ENCODE measurements around the gene TIMP3.

The TIMP3 gene

DNA sequence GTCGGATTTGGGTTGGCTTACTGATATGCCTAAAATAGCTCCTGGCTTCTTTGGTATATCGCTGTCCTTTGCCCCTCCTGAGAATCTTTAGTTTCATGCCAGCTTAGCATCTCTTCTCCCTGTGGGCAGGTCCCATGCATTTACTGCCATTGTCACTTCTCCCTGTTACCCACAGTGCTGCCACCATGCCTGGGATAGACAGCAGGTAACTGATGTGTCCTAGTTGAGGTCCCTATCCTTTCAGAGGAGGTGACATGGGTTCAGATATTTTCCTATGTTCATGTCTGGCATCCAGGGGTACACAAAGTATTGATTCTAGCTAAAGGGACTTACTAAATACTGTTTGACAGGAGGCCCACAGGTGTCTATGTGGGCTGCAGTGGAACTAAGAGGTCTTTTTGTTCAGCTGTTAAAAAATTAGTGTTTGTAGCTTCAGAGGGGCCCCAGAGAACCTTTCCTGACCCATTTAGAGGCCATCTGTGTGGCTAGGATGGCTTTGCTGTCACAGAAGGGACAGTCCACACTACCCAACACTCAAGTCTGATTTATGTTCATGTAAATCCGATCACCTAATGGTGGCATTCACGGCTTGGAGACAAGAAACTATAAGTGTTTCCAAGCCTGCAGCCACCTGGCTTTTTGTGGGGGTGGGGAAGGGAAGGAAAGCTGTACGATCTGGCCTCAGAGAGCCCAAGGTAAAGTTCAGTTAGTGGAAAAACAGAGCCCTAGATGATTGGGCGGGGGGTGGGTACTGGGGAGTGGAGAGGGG, 8.5 kb downstream of the TIMP3 start:
- no peak for TF ChIP-seq GATA2 (IDR thresholded peaks at IDR 0.05; ENCODE audit: low read depth, low read length)
- no peak for TF ChIP-seq GATA3 (IDR thresholded peaks at IDR 0.05; ENCODE audit: low read depth, low read length)

DNA sequence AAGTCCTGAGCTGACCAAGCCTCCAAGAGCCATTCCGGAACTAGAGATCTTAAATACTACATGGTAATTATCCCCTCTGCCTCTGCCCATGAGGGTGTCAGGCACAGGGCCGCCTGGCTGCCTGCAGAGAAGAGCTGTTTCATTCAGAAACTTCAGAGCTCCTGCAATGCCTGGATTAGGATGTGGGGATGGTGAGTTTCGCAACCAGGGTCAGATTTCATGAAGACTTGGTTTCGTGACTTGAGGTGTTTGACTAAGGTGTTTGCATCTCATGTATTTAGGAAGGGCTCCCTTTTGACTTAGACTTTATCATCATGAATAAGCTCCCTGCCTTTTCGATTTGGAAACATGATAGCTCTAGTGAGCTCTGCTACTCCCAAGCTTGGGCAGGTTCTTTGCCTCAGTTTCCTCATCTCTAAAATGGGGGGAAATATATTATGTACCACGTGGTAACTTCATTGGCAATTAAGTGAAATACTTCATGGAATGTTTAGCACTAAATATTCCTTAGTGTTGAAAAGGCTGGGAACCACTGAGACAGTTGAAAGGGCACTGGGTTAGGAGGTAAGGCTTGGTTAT, 9.1 kb downstream of the TIMP3 start:
- TF ChIP-seq GATA2 (IDR thresholded peaks at IDR 0.05; ENCODE audit: low read depth, low read length): no peak
- TF ChIP-seq GATA3 (IDR thresholded peaks at IDR 0.05; ENCODE audit: low read depth, low read length): no peak

- TF ChIP-seq GATA2 (IDR thresholded peaks at IDR 0.05; ENCODE audit: low read depth, low read length): no peak
- no peak for TF ChIP-seq GATA3 (IDR thresholded peaks at IDR 0.05; ENCODE audit: low read depth, low read length)
Measured at GRCh38 chr22:32811788-32812545, 10.5 kb downstream of the TIMP3 start.

DNA sequence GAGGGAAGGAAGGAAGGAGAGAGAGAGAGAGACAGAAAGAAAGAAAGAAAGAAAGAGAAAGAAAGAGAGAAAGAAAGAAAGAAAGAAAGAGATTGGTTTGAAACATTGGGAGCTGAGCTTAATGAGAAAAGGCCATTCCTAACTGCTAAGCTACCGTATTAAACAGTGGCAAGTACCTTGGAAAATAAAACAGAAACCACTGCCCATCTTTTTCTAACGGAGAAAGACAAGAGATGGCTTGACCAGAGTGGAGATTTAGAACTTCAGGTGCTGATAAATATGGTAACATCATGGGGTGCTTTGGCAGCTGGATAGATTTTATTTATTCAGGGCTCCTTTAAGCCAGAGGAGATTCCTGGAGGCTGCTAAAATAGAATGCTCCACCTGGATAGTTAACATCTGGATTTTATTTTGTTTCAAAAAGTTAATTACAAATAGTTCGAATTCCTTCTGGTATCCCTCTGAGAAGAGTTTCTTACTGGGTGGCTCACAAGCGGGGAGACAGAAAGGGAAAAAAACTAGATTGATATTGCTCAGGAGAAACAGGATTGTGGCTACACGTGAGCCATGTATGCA, 12.9 kb downstream of the TIMP3 start:
- TF ChIP-seq GATA2 (IDR thresholded peaks at IDR 0.05; ENCODE audit: low read depth, low read length): no peak
- no peak for TF ChIP-seq GATA3 (IDR thresholded peaks at IDR 0.05; ENCODE audit: low read depth, low read length)

DNA sequence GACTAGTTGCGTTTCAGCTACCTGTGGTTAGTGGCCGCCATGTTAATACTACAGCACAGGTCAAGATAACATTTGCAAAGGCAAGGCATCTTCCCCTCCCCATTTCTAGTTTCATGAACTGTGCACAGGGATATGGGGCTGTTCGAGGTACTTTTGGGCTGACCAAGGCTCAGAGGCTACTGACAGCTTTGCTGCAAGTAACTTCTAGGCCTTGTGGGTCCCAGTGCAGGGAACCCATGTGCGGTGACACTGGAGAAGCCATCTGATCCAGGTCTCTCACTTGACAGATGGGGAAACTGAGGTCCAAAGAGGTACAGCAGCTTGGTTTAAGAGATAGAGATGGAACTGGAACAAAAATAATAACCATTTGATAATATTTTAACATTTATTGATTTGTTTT, 13.6 kb downstream of the TIMP3 start:
- TF ChIP-seq GATA3 (IDR thresholded peaks at IDR 0.05; ENCODE audit: low read depth, low read length) (no peak), GATA2 (IDR thresholded peaks at IDR 0.05; ENCODE audit: low read depth, low read length) (no peak)

- no peak for TF ChIP-seq GATA2 (IDR thresholded peaks at IDR 0.05; ENCODE audit: low read depth, low read length)
- TF ChIP-seq GATA3 (IDR thresholded peaks at IDR 0.05; ENCODE audit: low read depth, low read length): no peak
Measured at GRCh38 chr22:32815943-32816342, 14.4 kb downstream of the TIMP3 start.

DNA sequence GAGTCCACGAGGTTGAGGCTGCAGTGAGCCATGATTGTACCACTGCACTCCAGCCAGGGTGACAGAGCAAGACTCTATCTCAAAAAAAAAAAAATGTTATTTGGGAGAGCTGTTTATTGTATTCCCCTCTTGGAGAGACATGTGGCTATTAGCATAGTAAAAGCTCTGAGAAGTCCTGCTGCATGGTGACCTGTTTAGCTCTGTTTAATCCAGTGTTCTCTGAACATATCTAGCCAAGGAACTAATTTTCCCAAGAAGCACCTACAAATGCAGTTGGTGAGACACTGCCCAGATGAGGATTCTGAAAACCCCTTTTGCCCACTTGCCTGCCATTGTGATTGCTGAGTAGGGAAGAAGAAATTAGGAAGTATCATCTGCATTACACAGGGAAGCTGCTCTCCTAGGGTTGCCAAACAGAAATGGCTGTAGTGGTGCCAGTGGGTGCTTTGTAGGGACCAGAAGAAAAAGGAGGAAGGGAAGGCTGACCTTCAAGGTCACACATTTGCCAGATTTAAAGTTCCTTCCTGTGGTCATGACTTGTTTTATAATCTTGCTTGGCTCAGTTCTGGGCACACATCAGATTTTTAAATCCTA, 15.7 kb downstream of the TIMP3 start:
- TF ChIP-seq GATA2 (IDR thresholded peaks at IDR 0.05; ENCODE audit: low read depth, low read length) (no peak), GATA3 (IDR thresholded peaks at IDR 0.05; ENCODE audit: low read depth, low read length) (no peak)

DNA sequence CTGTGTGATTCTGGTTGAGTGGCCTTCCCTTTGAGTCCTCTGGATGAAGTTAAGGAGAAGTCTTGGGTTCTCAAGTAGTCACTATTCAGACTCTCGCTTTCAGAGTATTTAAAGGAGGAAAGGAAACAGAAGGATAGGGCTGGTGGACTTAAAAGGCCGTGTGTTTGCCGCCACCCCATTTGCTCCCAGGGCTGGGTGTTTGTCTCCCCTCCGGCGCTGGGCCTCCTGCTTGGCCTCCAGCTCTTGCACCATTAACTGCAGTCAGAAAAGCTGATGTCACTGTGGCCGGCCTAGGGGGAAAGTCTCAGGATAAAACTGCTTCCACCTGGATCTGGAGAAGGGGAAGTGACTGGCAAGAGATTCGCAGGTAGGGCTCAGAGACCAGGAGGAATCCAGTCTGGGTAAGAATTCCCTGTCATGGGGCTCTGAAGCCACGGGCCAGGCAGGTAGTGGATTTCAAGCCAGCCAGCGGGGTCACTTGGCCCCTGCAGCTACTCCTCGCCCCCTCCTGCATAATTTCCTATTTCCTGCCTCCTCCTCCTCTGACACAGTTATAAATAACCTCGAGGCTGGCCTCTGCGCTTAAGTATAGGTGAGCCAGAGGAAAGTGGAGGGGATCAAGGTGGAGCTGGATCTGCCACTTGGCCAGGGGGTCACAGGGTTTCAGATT, 17.1 kb downstream of the TIMP3 start:
- TF ChIP-seq GATA3 (IDR thresholded peaks at IDR 0.05; ENCODE audit: low read depth, low read length) (no peak), GATA2 (IDR thresholded peaks at IDR 0.05; ENCODE audit: low read depth, low read length) (no peak)

DNA sequence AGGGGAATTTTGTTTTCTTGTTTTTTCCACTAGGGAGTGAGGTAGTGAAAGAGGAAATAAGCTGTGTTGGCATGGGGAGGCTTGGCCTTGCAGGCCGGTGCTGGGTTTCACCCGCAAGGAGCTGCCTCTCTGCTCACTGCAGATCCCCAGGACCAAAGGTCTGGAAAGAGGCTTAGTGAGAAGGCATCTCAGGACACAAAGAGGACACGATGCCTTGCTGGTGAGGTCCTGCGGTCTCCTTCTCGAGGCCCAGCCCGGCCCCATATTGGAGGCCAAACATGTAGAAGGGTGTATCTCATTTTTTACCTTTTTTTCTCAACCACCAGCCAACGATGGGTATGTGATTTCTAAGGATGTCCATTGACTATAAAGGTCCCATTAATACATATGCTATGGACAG, 17.6 kb downstream of the TIMP3 start:
- TF ChIP-seq GATA3 (IDR thresholded peaks at IDR 0.05; ENCODE audit: low read depth, low read length) (no peak), GATA2 (IDR thresholded peaks at IDR 0.05; ENCODE audit: low read depth, low read length) (no peak)

- TF ChIP-seq GATA3 (IDR thresholded peaks at IDR 0.05; ENCODE audit: low read depth, low read length) (no peak), GATA2 (IDR thresholded peaks at IDR 0.05; ENCODE audit: low read depth, low read length) (no peak)
Measured at GRCh38 chr22:32820131-32821119, 18.9 kb downstream of the TIMP3 start.

GRCh38 chr22:32822179-32822877, 20.8 kb downstream of the TIMP3 start:
- TF ChIP-seq GATA2 (IDR thresholded peaks at IDR 0.05; ENCODE audit: low read depth, low read length) (no peak), GATA3 (IDR thresholded peaks at IDR 0.05; ENCODE audit: low read depth, low read length) (no peak)

All from SH-SY5Y (cell line).